Breast epithelium (tissue), 3 donors: ENCODE data around the gene ZC3H7B.

Source experiments
- POLR2AphosphoS5 ChIP-seq, 3 donors: sonication (generic); formaldehyde crosslinking; IDR thresholded peaks; one replicate each; pipeline ENCODE4 v1.6.1; 2017; ENCODE audit warnings: antibody characterized with exemption in 3 of 3
- TF ChIP-seq, protein P1 (sequence below), 3 donors: fragments of 450-650 bp; IDR thresholded peaks; one replicate each; pipeline ENCODE4 v1.5.1; 2016 to 2017; ENCODE audit warnings: antibody characterized with exemption in 3 of 3, mild to moderate bottlenecking in 3 of 3, moderate library complexity in 3 of 3

DNA sequence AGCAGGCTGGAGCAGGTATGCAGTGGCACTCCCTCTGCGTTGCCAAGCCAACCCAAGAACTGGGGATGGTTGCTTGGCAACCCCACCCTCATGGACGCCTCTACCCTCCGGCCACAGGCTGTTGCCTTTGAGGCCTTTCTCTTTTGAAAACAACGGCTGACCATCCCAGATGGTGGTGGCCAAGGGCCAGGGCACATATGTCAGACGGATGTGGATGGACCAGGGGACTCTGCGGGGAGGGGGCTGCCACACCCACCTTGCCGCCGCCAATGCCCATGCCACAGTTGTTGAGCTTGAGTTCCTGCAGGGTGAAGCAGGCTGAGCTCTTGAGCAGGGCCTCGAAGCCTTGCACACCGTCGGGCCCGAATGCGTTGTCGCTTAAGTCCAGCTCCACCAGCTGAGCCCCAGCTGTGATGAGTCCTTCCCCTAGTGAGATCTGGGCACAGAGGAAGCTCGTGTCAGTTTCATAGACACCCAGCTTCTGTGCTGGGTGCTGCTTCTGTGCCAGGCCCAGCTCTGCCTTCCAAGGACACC is 36.9 kb upstream of the ZC3H7B start:
- TF ChIP-seq, protein P1, sequence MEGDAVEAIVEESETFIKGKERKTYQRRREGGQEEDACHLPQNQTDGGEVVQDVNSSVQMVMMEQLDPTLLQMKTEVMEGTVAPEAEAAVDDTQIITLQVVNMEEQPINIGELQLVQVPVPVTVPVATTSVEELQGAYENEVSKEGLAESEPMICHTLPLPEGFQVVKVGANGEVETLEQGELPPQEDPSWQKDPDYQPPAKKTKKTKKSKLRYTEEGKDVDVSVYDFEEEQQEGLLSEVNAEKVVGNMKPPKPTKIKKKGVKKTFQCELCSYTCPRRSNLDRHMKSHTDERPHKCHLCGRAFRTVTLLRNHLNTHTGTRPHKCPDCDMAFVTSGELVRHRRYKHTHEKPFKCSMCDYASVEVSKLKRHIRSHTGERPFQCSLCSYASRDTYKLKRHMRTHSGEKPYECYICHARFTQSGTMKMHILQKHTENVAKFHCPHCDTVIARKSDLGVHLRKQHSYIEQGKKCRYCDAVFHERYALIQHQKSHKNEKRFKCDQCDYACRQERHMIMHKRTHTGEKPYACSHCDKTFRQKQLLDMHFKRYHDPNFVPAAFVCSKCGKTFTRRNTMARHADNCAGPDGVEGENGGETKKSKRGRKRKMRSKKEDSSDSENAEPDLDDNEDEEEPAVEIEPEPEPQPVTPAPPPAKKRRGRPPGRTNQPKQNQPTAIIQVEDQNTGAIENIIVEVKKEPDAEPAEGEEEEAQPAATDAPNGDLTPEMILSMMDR (IDR thresholded peaks at IDR 0.05) = no peak
- TF ChIP-seq POLR2AphosphoS5 (IDR thresholded peaks at IDR 0.05) = no peak
